COLO668 (cell line): Measurements from ENCODE around the gene POMT1.

Experiments
- DNase-seq: peaks from one replicate; lab custom pipeline; 2025; ENCODE audit not compliant: unreplicated experiment; lab: John Stamatoyannopoulos, UW

POMT1 gene

GRCh38 chr9:131476777-131477345 lies 25.9 kb upstream of the POMT1 start:
- no peak for DNase-seq

GRCh38 chr9:131477367-131477766 lies 25.4 kb upstream of the POMT1 start:
- no peak for DNase-seq

DNA sequence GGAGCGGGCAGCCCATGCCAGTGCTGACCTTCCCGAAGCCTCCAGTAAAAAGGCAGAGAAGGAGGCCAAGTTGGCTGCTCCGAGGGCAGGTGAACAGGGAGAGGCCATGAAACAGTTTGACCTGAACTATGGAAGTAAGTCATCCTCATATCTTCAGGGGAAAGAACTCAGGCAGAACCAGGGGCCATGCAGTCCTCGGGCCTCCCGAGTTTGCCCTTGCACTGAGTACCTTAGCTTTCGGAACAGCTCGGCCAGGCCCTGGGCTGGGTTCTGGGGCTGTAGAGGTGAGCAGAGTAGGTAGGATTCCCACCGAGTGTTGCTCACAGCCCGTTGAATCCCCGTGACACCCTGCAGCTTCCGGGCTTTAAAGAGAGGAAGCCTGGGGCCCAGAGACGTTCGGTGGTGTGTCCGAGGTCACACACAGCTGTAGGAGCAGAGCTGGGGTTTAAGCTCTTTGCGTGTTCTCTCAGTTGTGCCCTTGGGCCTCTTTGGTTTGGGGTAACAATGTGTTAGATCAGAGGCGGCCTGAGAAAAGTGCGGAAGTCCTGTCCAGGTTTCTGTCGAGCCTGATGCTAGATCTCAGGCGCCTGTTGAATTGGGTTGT lies 24.8 kb upstream of the POMT1 start:
- DNase-seq: no peak

DNA sequence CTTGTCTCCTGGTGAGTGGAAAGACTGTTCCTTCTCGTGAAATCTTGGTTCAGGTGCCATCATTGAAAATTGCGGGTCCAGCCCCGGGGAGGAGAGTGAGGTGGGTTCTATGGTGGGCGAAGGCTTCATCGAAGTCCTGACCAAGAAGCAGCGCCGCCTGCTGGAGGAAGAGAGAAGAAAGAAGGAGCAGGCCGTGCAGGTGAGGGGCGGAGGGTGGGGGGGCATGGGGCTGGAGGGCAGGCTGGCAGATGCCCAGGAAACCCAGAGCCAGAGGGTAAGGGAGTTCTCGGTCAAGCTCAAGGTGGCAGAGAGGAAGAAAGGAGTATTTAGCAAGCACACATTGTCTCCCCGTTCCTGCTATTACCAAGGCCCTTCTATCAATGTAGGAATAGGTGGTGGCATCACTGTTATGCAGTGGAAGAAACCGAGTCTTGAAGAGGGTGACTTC lies 24.3 kb upstream of the POMT1 start:
- peak; percentile 61 for DNase-seq

DNA sequence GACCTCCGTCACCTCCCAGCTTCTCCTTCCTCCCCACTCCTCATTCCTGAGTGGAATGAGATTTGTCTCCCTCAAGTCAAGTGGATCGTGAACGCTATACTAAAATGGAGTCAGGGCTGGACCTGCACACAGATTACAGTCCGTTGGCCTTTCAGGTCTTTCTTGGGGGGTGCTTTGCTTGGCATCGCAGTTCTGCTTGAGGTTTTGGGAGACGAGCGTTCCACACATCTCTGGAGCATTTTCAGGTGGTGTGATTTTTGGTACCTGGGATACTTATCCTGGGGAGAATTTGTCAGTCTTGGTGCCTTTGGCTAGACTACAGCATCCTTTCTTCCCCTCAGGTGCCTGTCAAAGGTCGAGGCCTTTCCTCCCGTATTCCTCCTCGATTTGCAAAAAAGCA lies 23.8 kb upstream of the POMT1 start:
- DNase-seq: no peak

- no peak for DNase-seq
Observed at GRCh38 chr9:131480258-131480657, 22.5 kb upstream of the POMT1 start.

GRCh38 chr9:131481441-131482342 lies 21.0 kb upstream of the POMT1 start:
- DNase-seq: no peak

DNA sequence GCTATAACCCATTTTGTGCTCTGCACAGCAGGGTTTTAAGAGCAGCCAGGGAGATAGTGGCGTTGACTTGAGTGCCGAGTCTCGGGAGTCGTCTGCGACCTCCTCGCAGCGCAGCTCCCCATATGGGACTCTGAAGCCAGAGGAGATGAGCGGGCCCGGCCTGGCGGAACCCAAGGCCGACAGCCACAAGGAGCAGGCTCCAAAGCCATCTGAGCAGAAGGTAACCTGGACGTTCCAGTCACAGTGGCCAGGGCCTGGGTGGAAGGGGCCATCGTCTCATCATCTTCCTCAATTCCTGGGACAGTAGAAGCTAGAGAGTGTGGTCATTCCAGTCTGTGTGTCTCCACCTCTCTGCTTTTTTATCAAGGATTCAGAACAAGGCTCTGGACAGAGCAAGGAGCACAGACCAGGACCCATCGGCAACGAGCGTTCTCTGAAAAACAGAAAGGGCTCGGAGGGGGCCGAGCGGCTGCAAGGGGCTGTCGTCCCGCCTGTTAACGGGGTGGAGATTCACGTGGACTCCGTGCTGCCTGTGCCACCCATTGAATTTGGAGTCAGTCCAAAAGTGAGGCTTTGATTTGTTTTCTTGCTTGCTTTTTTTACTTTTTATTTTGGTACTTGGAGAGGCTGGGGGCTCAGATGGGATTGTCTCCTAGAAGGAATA lies 20.2 kb upstream of the POMT1 start:
- no peak for DNase-seq

- no peak for DNase-seq
Observed at GRCh38 chr9:131483319-131484050, 19.2 kb upstream of the POMT1 start.

DNA sequence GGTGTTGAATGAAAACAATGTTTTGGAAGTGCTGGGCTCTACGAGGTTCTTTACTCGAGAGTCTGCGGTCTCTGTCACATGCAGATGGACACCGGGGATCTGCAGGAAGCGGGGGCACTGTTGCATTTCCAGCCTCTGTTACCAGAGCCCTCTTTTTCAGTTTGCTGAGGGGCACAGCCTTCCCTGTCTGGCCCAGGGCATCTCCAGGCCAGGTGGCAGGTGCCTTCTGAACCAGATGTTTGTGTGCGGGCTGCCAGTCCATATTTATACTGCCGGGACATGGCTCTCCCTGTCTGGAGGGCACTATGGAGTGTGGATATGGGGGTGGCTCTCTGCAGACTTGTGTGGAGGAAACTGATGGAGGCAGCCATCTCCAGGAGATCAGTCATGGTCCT lies 18.7 kb upstream of the POMT1 start:
- no peak for DNase-seq

- no peak for DNase-seq
Observed at GRCh38 chr9:131484560-131485185, 18.0 kb upstream of the POMT1 start.

- no peak for DNase-seq
Observed at GRCh38 chr9:131485206-131485605, 17.5 kb upstream of the POMT1 start.

DNA sequence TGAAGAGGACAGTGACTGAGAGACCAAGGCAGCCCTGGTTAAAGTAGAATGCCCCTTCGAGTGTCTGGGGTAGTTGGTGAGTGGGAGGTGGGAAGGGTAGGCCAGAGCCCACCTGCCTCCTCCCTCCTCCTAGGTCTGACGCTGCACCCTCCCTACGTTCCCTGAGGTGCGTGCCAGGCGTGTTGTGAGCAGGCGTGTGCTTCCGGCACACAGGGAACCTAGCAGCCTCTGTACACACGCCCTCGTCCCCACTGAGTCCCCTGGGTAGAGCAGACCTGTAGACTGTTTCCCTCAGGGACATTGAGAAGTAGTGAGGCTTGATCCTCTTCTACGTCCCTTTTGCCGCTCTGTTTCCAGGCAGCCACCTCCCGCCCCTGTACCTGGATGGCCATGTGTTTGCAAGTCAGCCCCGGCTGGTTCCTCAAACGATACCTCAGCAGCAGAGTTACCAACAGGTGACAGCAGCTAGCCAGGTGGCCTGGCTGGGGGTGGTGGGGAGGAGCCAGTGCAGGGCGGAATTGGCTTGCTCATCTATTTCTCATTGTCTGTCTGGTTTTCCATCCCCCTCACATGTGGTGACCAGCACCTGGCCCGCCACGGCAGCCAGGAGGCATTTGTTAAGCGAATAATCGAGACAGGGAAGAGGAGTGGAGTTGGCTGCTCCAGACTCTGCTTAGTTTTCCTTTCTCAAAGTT lies 16.8 kb upstream of the POMT1 start:
- peak; percentile 77 for DNase-seq

DNA sequence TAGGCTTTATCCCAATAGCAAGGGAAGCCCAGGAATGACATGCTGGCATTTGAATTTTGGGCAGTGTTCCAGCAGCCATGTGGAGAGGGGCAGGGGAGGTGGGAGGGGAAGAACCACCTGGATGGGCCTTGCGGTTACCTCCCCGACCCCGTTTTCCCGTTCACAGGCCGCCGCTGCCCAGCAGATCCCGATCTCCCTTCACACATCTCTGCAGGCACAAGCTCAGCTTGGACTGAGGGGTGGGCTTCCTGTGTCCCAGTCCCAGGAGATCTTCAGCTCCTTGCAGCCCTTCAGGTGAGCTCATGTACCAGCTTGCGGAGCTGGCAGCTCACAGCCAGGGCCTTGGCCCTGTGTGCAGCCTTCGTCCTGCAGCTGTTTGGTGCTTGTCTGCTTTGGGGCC lies 15.7 kb upstream of the POMT1 start:
- DNase-seq: no peak

GRCh38 chr9:131487621-131488031 lies 15.1 kb upstream of the POMT1 start:
- DNase-seq: no peak

- DNase-seq: no peak
Observed at GRCh38 chr9:131490514-131490913, 12.2 kb upstream of the POMT1 start.

GRCh38 chr9:131491001-131491710 lies 11.6 kb upstream of the POMT1 start:
- no peak for DNase-seq

- no peak for DNase-seq
Observed at GRCh38 chr9:131492070-131492469, 10.6 kb upstream of the POMT1 start.

DNA sequence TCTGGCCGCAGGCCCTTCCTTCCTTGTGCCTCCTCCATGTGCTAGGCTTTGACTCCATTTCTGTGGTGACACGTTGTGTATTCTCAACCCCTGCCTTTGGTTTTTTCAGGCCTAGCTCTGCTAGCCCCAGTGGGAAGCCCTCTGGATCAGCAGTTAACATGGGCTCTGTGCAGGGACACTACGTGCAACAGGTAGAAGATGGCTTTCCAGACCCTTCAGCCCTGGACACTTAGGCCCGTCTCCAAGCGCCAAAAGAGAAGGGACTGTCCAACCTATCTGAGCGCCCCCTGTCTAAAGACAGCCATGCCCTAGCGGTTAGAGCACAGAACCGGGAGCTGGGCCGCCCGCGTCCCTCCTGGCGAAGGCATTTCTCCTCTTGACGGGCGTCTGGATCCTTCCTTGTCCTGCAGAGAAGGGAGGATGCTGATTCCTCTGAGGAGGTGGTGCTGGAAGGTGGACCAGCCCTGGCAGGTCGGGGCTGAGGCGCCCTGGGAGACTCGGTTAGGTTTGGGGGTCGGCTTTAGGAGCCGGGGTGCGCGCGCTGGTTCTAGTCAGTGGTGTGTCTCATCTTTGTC lies 8.3 kb upstream of the POMT1 start:
- DNase-seq: no peak
